IMR-90 (cell line): ENCODE results near the gene FOXK1.

Source experiments
- CTCF ChIP-seq: conservative IDR thresholded peaks from 2 replicates; pipeline ENCODE4 v1.5.1; 2012; ENCODE audit warnings: mild to moderate bottlenecking, low read depth, low read length, improper control_type of control experiment
- ELK1 ChIP-seq: fragments of 150-350 bp; IDR thresholded peaks from 2 replicates; pipeline ENCODE4 v1.6.1; 2016; ENCODE audit warnings: low read depth, mild to moderate bottlenecking, low read length, moderate library complexity, borderline replicate concordance
- POLR2A ChIP-seq: IDR thresholded peaks from 2 replicates; pipeline ENCODE4 v1.6.1; 2012; ENCODE audit warnings: mild to moderate bottlenecking, low read depth, low read length
- RAD21 ChIP-seq: IDR thresholded peaks from 2 replicates; pipeline ENCODE4 v1.6.1; 2012; ENCODE audit warnings: low read length, improper control_type of control experiment
- USF2 ChIP-seq: fragments of 150-350 bp; IDR thresholded peaks from 2 replicates; pipeline ENCODE4 v1.6.1; 2017; ENCODE audit warnings: mild to moderate bottlenecking, antibody characterized with exemption, low read length, low read depth

- TF ChIP-seq CTCF (no peak), USF2 (no peak), ELK1 (no peak), POLR2A (no peak), RAD21 (no peak)
These were observed 17.7 kb downstream of the FOXK1 start for GRCh38 chr7:4699841-4700240.
